Brain pericyte (primary cell): ENCODE data around the gene ACAD9.
"Not testable (repeated sequence)": the region's sequence is repeated elsewhere in the genome, so short reads cannot be mapped to it uniquely, and the experiment has no call there.

Experiments
- DNase-seq: peaks from one replicate; pipeline ENCODE4 v3.0.0-alpha.2; 2012; ENCODE audit warnings: low read depth, low spot score

The ACAD9 gene

DNA sequence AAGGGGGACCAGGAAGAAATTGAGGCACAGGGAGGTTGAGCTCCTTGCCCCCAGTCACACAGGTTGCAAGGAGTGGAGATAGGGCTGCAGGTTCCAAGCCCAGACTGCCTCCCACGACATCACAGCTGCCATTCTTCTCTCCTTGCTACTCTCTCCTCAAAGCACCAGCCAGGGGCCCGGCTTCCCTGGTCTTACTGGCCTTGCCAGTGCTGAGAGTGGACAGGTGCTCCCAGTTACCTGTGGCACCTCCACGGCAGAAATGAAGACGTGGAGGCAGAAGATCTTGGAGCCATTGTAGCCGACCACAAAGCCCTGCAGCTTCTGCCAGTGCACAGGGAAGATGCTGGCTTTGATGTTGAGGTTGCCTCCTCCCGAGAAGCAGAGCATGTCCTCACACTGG is 17.9 kb upstream of the ACAD9 start:
- no peak for DNase-seq

DNA sequence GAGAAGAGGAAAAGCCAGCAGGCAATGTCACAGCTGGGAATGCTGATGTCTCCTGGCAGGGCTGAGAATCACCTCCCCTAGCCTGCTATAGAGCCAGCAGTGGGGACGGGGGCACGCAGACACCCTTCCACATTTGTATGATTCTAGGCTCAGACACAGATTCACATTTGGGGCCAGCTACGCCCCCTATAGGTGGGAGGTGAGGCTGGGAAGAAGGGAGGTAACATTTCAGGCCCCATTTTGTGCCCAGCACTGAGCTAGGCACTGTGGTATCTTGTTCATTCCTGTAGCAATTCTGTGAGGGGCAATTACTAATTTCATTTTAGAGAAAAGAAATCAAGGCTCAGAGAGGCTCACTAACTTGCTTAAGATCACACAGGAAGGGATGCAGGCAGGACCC is 15.9 kb upstream of the ACAD9 start:
- no peak for DNase-seq

DNA sequence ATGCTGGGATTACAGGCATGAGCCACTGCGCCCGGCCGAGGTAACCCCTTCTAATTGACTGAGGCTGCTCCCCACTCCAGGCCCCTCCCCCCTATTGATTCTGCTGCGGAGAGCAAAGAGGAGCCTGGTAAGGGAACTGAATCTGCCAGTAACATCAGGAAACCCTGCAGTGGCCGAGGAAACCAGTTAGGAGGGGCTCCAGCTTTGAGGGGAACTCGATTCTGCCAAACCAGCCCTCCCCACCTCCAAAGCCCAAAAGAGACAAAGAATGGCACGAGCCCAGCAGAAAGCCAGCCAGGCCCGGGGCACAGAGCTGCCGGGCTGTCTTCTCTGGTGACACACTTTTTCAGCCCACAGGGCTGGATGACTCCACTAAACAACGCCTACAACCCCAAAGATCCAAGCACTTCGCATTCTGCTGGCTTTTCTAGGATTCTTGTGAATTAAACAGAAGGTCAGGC is 15.0 kb upstream of the ACAD9 start:
- no peak for DNase-seq

DNA sequence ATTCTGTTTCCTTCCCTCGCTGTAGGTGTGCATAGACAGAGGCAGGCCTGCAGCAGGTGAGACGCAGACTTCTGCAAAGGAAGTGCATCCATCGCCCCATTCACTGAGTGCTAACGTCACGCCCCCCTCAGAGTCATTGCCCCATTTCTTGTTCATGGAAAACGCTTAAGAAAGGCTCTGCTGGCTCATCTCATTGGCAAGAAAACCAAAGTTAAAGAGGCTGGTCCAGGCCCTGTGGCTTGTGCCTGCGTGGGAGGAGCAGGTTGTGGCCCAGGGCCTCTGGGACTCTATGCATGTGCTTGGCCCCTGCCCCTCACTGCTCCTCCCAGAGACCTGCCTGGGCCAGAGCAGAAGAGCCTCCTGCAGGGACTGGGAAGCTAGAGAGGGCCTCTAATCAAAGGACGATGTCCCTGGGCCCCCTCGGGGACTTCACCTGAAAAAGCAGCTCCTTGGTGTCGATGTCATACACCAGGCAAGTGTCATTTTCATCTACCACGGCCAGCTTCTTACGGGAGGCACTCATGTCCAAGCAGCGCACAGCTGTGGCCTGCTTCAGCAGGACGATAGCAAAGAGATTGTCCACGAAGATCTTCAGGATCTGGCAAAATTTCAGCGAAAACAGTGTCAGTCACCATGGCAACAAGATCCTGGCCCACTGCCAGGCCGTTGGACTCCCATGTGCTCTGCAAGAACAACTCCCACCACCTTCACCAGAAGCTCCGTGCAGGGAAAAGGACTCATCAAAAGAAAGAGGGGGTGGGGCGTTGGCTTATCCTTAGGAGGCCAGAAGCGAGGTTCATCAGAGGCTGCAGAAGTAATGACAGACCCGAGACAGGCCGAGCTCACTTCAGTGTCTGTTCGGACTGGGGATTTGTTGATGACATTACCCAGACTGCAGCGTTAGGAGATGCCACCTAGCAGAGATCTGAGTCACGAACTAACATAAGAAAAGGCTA is 14.3 kb upstream of the ACAD9 start:
- not testable (repeated sequence) for DNase-seq

DNA sequence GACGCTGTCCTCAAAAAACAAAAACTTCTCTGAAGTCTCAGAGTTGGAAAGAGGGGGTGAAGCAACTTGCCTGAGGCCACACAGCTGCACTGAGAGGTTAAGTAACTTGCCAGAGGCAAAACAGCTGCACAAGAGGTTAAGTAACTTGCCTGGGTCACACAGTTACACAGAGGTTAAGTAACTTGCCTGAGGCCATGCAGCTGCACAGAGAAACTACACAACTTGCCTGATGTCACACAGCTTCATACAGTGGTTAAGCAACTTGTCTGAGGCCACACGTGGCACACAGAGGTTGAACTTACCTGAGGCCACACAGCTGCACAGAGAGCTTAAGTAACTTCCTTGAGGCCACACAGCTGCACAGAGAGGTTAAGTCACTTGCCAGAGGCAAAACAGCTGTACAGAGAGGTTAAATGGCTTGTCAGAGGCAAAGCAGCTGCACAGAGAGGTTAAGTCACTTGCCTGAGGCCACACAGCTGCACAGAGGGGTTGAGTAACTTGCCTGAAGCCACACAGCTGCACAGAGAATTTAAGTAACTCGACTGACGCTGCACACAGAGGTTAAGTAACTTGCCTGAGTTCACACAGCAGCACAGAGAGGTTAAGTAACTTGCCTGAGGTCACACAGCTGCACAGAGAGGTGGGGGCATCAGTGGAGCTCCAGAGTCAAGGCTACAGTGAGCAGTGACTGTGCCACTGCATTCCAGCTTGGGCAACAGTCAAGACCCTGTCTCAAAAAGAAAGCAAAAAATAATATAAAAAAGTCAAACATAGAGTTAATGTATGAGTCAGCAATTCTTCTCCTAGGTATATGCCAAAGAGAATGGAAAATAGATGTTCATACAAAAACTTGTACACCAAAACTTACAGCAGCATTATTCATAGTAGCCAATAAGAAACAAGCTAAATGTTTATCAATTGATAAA is 12.0 kb upstream of the ACAD9 start:
- no peak for DNase-seq

DNA sequence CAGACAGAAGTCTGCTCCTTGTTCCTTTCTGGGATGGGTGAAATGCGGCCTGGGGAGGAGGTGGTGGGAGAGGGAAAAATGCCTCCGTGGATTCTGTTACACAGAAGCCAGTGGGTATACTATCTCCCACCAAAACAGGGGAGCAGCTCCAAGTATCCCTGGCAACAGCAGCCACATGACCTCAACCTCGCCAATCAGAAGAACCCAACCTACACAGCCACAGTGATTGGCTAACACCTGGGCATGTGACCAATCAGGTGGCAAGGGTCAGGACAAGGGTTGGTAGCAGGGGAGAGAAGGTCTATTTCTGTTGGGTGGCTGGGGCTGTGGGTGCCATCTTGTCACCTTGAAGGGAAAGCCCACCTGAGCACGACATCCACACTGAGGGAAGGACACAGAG is 9.1 kb upstream of the ACAD9 start:
- no peak for DNase-seq

DNA sequence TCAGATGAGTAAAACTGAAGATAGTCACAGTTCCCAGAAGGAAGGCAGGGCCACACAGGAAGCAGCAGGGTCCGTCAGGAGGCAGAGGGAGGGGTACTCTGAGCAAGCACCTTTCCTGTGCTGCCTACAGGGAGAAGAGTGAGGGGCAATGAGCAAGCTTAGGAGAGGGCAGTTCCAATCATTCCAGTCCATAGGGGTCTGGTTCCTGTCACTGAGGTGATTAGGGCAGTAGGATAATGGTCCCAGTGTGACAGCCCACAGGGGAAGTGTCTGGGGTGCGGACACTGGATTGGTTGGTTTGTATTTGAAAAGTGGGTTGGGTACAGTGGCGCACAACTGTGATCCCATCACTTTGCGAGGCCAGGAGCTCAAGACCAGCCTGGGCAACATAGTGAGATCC is 7.1 kb upstream of the ACAD9 start:
- no peak for DNase-seq

DNA sequence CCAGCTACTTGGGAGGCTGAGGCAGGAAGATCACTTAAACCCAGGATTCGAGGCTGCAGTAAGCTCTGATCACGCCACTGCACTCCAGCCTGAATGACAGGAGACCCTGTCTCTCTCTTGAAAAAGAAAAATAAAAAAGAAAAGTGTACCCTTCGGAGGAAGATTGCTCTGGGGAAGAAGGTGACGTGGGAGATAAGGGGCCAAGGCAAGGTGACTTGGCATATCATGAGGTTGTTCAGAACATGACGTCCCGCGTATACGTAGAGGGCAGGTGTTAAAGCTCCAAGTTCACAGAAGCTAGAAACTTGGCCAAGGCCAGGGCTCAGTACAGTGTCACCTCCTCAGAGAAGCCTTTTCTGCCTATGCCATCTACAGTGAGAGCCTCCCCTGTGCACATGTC is 6.7 kb upstream of the ACAD9 start:
- DNase-seq: no peak

DNA sequence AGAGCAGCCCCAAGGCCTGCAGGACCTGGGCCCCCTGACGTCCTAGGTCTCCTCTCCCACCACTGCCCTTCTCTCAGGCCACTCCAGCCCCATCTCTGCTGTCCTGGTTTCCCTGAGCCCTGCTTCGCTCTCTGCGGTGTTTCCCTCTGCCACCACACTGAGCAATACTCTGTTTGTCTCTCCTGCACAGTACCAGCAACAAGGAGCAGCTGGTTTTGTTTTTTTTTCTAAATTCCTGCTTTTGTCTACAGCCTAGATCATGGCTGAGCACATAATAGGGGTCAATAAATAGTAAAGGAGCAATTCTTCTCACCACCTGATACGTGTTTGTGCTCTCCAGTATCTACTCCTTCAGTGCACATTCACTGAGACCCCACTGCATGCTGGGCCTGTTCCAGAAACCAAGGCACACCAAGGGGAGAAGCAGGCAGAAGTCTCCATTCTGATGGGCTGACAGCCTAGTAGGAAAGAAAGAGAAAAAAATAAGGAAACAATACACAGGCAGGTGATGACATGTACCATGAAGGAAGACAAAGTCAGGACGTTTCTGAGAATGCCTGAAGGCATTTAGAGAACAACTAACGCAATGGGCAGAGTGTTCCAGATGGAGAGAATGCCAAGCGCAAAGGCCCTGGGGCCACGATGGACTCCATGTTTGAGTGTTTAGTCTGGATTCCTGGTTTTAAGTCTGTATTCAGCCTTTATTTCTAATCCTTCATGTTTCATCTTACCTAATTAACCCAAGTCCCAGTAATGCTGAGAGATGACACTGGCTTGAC is 6.0 kb upstream of the ACAD9 start:
- no peak for DNase-seq

DNA sequence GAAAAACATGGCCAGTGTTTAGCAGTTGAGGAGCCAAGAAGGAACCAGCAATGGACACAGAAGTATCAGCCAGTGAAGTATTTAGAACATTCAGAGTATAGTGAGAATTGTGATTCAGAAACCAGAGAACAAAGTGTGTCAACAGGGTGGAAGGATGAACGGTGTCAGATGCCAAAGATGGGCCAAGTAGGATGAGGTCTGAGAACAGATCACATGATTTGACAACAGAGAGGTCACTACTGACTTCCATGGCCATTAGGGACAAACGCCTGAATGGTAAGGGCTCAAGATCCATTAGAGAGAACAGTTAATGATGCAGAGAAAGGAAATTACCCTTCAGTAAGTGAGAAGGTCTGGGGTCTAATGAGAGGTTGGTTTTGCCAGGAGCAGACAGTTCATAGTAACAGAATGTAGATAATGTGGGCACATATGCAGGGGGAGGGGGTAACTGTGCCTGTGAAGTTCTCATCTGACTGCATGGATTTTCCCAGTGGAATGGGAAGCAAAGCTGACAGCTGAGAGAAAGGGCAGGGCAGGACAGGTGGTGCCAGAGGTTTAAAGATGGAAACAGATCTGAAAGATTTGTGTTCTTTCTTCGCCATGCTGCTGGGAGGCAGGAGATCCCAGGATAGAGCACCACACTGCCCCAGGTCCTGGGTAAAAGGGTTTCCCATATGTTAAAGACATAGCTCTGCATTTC is 4.8 kb upstream of the ACAD9 start:
- DNase-seq: no peak

DNA sequence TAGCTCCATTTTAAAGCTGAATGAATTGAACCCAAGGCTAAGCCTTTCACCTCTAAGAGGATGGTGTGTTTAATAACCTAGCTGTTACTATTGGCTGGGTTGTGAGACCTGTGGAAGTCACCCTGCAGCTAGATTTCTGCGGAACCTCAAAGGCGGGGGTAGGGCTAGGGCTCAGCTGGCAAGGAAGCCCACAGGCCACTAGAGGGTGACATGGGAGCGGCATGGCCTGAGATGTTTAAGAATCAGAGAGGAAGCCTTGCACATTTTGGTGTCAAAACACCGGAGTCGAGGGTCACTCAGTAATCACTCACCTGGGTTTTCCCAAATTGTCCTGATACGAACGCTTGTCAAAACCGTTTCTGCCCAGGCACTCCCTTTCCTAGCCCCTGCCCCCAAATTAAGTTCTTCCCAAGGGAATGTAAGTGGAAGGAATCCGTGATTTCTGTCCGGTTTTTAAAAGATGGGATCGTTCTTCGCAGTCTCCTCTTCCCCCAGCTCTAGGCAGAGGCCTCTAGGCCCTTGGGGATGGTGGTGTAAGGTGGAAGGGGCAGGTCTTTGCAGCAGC is 3.8 kb upstream of the ACAD9 start:
- no peak for DNase-seq

DNA sequence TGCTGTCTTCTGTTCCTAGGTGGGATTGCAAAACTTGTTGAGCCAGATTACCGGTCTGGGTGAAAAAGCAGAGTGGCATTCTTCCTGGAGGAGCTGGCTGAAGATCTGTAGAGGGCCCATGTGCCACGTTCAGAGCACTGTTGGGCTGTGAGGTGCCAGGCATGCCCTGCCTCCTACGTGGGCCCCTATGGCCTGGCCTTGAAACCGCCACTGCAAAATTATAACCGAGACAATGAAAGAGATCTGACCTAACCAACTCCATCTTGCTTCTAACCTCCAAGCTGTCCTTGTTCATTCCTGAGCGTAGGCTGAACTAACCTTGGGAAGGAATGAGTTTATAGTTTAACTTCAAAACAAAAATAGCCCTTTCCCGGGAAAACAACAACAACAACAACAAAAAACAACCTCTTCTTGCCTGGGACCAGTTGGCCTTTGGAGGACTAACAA is 1.4 kb upstream of the ACAD9 start:
- no peak for DNase-seq

DNA sequence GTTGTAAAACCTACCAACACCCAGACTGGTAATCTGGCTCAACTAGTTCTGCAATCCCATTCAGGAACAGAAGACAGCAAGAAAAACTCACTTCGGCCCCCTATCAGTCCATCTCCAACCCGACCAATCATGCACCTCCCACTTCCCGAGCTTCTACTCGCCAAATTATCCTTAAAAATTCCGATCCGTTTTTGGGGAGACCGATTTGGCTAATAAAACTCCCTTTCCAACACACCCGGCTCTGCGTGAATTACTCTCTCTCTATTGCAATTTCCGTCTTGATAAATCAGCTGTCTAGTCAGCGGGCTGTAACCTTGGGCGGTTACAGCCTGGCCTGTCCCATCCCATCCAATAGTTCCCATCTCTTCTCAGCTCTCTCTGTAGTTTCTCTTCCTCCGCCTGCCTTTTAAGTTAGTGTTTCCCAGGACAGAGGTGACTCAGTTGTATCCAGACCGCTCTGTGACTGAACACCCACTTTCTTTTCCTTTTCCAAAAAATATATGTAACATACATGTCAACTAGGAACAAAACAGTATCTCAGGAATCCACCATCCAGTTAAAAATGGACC is 780 bp upstream of the ACAD9 start:
- peak; percentile 18 for DNase-seq

DNA sequence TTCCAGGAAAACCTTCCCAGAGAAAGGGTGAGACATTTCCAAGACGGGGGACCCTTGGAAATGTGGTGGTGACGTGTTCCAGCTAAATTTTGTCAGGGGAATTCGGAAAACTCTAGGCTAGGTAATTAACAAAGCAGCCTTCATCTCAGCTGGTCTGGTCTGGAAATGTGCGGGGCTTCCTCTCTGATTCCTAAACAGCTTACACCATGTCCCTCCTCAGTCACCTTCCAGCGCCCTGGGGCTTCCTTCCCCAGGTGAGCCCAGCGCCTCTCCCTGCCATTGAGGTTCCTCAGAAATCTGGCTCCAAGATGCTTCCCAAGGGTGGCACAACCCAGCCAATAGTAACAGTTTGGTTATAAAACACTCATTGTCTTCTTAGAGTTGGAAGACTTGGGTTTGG is 571 bp downstream of the ACAD9 start:
- no peak for DNase-seq

DNA sequence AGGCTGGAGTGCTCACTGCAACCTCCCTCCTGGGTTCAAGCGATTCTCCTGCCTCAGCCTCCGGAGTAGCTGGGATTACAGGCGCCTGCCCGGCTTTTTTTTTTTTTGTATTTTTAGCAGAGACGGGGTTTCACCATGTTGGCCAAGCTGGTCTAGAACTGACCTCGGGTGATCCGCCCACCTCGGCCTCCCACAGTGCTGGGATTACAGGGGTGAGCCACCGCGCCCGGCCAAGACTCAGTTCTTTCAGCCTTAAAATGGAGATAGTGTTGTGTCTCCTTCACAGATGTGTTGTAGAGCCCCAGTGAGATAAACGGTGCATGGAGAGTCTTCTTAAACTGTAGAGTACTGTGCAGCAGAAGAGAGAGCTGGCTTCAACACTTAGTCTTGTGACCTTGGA is 1.0 kb downstream of the ACAD9 start:
- DNase-seq: not testable (repeated sequence)

DNA sequence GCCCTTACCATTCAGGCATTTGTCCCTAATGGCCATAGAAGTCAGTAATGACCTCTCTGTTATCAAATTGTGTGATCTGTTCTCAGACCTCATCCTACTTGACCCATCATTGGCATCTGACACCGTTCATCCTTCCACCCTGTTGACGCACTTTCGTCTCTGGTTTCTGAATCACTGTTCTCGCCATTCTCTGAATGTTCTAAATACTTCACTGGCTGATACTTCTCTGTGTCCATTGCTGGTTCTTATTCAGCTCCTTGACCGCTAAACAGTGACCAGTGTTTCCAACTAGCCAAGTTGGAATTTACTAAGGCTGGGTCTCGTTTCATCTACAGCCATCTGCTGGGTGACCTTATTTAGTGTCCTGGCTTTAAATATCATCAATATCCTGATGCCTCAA is 2.2 kb downstream of the ACAD9 start:
- no peak for DNase-seq

DNA sequence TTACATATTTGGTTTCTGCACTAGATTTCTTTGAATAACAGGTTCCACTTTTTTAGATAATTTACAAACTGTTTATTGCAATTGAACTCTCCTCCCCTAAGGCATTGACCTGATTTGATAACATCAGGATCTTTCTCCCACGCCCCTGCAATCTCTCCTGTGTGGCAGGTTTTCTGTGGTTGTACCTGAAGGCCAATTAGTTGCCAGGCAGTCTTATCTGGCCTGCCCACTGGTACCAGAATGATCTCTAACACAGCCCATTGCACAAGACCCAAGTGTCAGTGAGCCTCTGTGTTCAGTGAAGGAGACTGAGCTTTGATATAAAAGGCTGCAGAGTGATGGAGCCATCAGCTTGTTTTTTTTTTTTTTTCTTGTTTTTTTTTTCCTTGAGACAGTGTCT is 3.3 kb downstream of the ACAD9 start:
- DNase-seq: no peak

DNA sequence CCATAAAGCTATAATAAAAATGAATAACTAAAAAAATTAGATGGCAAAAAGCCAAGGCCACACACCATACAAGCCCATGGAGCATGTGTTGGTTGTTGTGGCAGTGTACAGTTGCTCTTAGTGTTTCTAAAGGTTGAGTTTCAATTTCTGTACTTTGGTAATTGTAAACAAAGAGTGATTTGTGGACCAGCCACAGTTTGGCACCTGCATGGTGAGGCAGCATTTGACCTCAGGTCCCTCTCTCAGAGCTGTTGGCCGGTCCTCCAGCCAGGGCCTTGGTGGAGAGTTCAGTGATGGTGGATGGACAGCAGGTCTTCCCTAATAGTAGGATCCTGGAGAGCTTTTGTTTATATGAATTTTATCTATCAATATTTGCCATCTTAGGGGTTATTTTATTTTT is 5.6 kb downstream of the ACAD9 start:
- no peak for DNase-seq

DNA sequence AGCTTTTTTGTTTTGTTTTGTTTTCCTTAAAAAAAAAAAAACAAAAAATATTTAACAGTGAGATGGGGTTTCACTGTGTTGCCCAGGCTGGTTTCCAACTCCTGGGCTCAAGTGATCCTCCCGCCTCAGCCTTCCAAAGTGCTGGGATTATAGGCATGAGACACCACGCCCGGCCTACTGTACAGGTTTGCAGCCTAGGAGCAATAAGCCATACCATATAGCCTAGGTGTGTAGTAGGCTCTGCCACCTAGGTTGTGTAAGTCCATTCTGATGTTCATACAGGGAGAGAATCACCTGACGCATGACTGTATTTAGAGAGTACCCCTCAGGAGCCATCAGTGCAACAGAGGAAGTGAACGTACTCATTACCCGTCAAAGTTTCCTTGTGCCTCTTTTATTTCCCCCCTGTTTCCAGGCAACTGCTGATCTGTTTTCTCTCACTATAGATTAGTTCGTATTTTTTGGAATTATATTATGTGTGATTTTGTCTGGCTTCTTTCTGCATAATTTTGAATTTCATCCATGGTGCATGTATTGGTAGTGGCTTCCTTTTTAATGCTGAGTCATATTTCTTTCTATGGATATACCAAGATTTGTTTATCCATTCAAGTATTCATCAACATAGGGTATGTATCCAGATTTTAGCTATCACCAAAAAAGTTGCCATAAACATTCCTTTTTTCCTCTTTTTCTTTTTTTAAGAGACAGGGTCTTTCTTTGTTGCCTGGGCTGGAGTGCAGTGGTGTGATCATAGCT is 9.9 kb downstream of the ACAD9 start:
- no peak for DNase-seq
